ENCODE data around the gene CUL4B.
"Not testable (repeated sequence)": the region's sequence is repeated elsewhere in the genome, so short reads cannot be mapped to it uniquely, and the experiment has no call there.

The CUL4B gene

GRCh38 chrX:120517936-120518335 lies 42.8 kb downstream of the CUL4B start:
- DNase-seq, result no peak

GRCh38 chrX:120514236-120514635 lies 46.5 kb downstream of the CUL4B start:
- DNase-seq, result no peak

DNA sequence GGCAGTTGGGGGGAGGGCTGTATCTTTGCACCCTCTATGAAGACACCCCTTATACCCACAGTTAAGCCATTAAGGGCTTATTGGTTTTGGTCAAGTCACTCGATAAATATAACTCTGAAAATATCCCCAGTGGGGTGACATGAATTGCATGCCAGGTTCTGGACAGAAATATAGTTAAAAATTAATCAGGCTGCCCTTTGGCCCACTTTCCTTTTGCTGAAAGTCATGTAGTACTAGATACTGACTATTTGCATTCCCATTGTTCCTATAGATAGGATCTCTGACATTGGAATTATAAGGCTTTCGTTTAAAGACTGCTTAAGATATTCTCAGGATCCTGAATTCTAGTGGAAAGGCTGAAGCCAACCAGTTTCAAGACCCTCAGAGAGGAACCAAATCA lies 48.1 kb downstream of the CUL4B start:
- no peak for DNase-seq

GRCh38 chrX:120512222-120512621 lies 48.5 kb downstream of the CUL4B start:
- no peak for DNase-seq

DNA sequence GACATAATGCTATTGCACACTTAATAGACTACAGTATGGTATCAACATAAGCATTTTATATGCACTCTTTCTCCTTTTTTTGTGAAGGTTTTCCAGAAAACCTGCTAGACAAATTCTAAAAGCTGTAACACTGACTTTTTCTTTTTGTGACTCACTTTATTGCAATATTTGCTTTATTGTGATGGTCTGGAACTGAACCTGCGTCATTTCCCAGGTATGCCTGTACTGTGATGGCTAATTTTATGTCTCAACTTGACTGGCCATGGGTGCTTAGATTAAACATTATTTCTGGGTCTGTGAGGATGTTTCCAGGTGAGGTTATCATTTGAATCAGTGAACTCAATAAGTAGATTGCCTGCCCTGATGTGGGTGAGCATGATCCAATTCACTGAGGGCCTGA lies 56.2 kb downstream of the CUL4B start:
- no peak for DNase-seq

- DNase-seq, result no peak
Measured at GRCh38 chrX:120499301-120500072, 61.3 kb downstream of the CUL4B start.

GRCh38 chrX:120490119-120490518 lies 70.6 kb downstream of the CUL4B start:
- not testable (repeated sequence) for DNase-seq

- DNase-seq, result no peak
Measured at GRCh38 chrX:120486786-120487185, 74.0 kb downstream of the CUL4B start.

DNA sequence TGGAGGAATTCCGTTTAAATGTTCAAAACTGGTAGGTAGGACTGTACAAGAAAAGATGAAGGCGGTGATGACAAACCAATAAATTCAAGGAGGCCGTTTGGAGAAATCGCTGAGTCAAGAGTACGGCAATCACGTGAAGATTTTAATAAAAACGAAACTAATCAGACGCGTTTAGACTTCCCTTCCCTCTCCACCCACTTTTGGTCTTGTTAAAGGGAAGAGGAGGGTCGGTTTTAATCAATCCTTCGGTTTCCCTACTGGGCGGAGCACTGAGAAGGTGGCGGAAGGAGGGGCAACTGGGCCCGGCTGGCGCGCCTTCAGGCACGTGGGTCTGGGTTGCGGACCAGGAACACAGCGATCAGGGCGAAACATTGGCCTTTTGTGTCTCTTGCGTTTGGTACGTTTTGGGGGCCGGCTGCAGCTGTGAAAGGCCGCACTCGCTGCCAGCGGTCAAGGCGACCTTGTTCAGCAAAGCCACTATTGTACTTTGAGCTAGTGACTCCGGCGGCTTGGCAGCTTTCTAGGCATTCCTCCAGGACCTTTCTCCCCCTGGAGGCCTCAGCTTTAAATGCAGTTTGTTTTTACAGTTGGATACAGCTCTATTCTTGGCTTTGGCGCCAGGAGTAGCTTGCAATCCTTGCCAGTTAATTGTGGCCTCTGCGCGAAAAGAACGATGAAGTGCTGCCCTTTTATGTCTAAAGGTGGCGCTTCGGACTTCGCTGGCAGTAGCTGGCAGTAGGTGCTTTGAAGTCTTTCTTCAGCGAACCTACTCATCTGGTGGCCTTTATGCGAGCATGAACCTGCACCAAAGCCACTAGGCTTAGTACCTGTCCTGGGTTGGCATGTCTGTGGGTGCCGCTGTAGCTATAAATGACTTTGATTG lies 74.9 kb downstream of the CUL4B start:
- DNase-seq, result peak; percentile 28

- DNase-seq, result no peak
Measured at GRCh38 chrX:120485315-120485637, 75.5 kb downstream of the CUL4B start.

DNA sequence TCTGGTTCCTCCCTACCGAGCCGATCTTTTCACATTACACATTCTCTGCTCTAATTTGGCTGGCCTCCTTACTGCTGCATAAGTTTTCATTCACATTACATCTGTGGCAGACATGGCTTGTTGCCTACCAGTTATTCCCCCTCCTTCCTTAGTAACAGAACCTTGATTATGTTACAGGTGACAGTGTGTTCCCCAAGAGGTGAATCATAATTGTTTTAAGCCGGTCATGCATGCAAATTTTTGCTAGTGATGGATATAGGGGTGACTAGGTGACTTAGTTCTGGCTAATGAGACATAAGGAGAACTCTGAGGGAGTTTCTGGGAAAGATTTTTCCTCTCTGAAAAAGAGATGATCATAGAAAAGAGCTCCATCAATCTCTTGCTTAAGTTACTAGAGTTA lies 83.3 kb downstream of the CUL4B start:
- no peak for DNase-seq

GRCh38 chrX:120476714-120477113 lies 84.0 kb downstream of the CUL4B start:
- DNase-seq, result no peak

GRCh38 chrX:120475447-120475846 lies 85.3 kb downstream of the CUL4B start:
- DNase-seq, result not testable (repeated sequence)
